ENCODE measurements around the gene SH3GL2.
A peak's percentile ranks its signal among the peaks of the same experiment; 100 is the strongest.
"Not testable (repeated sequence)": the region's sequence is repeated elsewhere in the genome, so short reads cannot be mapped to it uniquely, and the experiment has no call there.

SH3GL2 gene

GRCh38 chr9:17757816-17758215 is 178.9 kb downstream of the SH3GL2 start:
- DNase-seq: no peak

GRCh38 chr9:17760250-17760649 is 181.4 kb downstream of the SH3GL2 start:
- DNase-seq: no peak

GRCh38 chr9:17761984-17762676 is 183.3 kb downstream of the SH3GL2 start:
- no peak for DNase-seq

- DNase-seq: no peak
Observed at GRCh38 chr9:17764306-17764705, 185.4 kb downstream of the SH3GL2 start.

GRCh38 chr9:17765131-17765530 is 186.3 kb downstream of the SH3GL2 start:
- DNase-seq: not testable (repeated sequence)

- no peak for DNase-seq
Observed at GRCh38 chr9:17772223-17772622, 193.4 kb downstream of the SH3GL2 start.

GRCh38 chr9:17775656-17776055 is 196.8 kb downstream of the SH3GL2 start:
- DNase-seq: no peak

GRCh38 chr9:17776735-17777134 is 197.9 kb downstream of the SH3GL2 start:
- DNase-seq: no peak

GRCh38 chr9:17777465-17777864 is 198.6 kb downstream of the SH3GL2 start:
- DNase-seq: no peak

- no peak for DNase-seq
Observed at GRCh38 chr9:17782430-17783149, 203.7 kb downstream of the SH3GL2 start.

GRCh38 chr9:17783227-17783626 is 204.4 kb downstream of the SH3GL2 start:
- DNase-seq: no peak

- DNase-seq: no peak
Observed at GRCh38 chr9:17789316-17789715, 210.4 kb downstream of the SH3GL2 start.

GRCh38 chr9:17793713-17794622 is 215.1 kb downstream of the SH3GL2 start:
- DNase-seq: no peak

- DNase-seq: no peak
Observed at GRCh38 chr9:17795744-17796143, 216.9 kb downstream of the SH3GL2 start.

- DNase-seq: no peak
Observed at GRCh38 chr9:17799369-17799768, 220.5 kb downstream of the SH3GL2 start.

GRCh38 chr9:17800418-17800817 is 221.6 kb downstream of the SH3GL2 start:
- no peak for DNase-seq

- no peak for DNase-seq
Observed at GRCh38 chr9:17802249-17802857, 223.5 kb downstream of the SH3GL2 start.

GRCh38 chr9:17807613-17808282 is 228.9 kb downstream of the SH3GL2 start:
- no peak for DNase-seq

- DNase-seq: no peak
Observed at GRCh38 chr9:17810317-17810716, 231.5 kb downstream of the SH3GL2 start.

- peak; percentile 54 for DNase-seq
Observed at GRCh38 chr9:17810728-17811571, 232.1 kb downstream of the SH3GL2 start.

GRCh38 chr9:17813798-17814197 is 234.9 kb downstream of the SH3GL2 start:
- no peak for DNase-seq
